Neuron (in vitro differentiated cells): ENCODE results near the gene AKAP6.

Experiments used
- H2AFZ ChIP-seq: one replicate; pipeline ENCODE4 v1.6.1; 2013; ENCODE audit warnings: low read depth, mild to moderate bottlenecking, inconsistent platforms, low read length, moderate library complexity
- H3K27me3 ChIP-seq: one replicate; pipeline ENCODE4 v1.6.1; 2013; ENCODE audit warnings: low read length; ENCODE audit not compliant: insufficient read depth
- H3K36me3 ChIP-seq: one replicate; pipeline ENCODE4 v1.6.1; 2013; ENCODE audit warnings: low read length; ENCODE audit not compliant: insufficient read depth
- H3K4me1 ChIP-seq: one replicate; pipeline ENCODE4 v1.6.1; 2013; ENCODE audit warnings: low read length; ENCODE audit not compliant: insufficient read depth
- H3K4me3 ChIP-seq: 2 replicates; pipeline ENCODE4 v1.5.1; 2013; ENCODE audit warnings: mild to moderate bottlenecking, low read length, moderate library complexity
- H3K9me3 ChIP-seq: one replicate; pipeline ENCODE4 v1.6.1; 2013; ENCODE audit warnings: low read length

The AKAP6 gene

GRCh38 chr14:32537166-32537565, 208.1 kb downstream of the AKAP6 start:
- Histone ChIP-seq H3K9me3 (no peaks in the 10 kb centered on the region), H2AFZ (no peak overlapping the region), H3K4me3 (no peak overlapping the region), H3K36me3 (peaks cover 1% of the 10 kb centered on the region), H3K27me3 (no peaks in the 10 kb centered on the region), H3K4me1 (no peaks in the 10 kb centered on the region)

DNA sequence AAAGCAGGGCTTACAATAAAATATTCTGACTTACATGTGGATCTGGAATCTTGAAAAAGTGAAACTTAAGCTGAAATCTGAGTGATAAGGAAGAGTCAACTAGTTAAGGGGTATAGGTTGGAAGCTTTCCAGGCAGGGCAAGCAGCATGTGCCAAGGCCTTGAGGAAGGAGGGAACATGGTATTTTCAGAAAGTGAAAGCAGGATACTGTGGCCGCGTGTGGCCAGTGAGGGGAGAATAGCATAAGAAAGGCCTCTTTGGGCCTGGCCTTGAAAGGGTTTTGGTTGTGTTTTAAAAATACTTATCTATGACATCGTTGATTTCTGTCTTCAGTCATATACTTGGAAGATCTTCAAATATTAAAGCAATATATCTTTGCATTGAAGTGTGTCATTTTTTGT, 213.4 kb downstream of the AKAP6 start:
- no peaks in the 10 kb centered on the region for H3K4me1 ChIP-seq
- no peak overlapping the region for H3K4me3 ChIP-seq
- no peaks in the 10 kb centered on the region for H3K9me3 ChIP-seq
- no peak overlapping the region for H2AFZ ChIP-seq
- no peaks in the 10 kb centered on the region for H3K27me3 ChIP-seq
- H3K36me3 ChIP-seq, result no peaks in the 10 kb centered on the region

GRCh38 chr14:32545095-32545494, 216.0 kb downstream of the AKAP6 start:
- H3K4me1 ChIP-seq, result no peaks in the 10 kb centered on the region
- no peaks in the 10 kb centered on the region for H3K27me3 ChIP-seq
- no peaks in the 10 kb centered on the region for H3K36me3 ChIP-seq
- no peaks in the 10 kb centered on the region for H3K9me3 ChIP-seq
- H3K4me3 ChIP-seq, result no peak overlapping the region
- H2AFZ ChIP-seq, result no peak overlapping the region

DNA sequence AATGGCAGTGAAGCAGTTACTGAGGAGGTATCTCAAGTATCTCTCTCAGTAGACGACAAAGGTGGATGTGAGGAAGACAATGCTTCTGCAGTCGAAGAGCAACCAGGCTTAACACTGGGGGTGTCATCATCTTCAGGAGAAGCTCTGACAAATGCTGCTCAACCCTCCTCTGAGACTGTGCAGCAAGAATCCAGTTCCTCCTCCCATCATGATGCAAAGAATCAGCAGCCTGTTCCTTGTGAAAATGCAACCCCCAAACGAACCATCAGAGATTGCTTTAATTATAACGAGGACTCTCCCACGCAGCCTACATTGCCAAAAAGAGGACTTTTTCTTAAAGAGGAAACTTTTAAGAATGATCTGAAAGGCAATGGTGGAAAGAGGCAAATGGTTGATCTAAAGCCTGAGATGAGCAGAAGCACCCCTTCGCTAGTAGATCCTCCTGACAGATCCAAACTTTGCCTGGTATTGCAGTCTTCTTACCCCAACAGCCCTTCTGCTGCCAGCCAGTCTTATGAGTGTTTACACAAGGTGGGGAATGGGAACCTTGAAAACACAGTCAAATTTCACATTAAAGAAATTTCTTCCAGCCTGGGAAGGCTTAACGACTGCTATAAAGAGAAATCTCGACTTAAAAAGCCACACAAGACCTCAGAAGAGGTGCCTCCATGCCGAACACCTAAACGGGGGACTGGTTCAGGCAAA, 216.6 kb downstream of the AKAP6 start:
- H3K27me3 ChIP-seq, result no peaks in the 10 kb centered on the region
- no peak overlapping the region for H2AFZ ChIP-seq
- no peaks in the 10 kb centered on the region for H3K9me3 ChIP-seq

DNA sequence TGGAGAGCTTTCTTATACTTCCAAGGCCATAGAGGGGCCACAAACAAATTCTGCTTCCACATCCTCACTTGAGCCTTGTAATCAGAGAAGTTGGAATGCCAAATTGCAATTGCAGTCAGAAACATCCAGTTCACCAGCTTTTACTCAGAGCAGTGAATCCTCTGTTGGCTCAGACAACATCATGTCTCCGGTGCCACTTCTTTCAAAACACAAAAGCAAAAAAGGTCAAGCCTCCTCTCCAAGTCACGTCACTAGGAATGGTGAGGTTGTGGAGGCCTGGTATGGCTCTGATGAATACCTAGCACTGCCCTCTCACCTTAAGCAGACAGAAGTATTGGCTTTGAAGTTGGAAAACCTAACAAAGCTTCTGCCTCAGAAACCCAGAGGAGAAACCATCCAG, 217.1 kb downstream of the AKAP6 start:
- H3K36me3 ChIP-seq, result no peaks in the 10 kb centered on the region
- H3K4me1 ChIP-seq, result no peaks in the 10 kb centered on the region
- H2AFZ ChIP-seq, result no peak overlapping the region
- no peaks in the 10 kb centered on the region for H3K9me3 ChIP-seq
- H3K27me3 ChIP-seq, result no peaks in the 10 kb centered on the region
- no peak overlapping the region for H3K4me3 ChIP-seq

More for the DNA sequence above, 216.6 kb downstream of the AKAP6 start:
- Histone ChIP-seq H3K36me3 (no peaks in the 10 kb centered on the region), H3K4me3 (no peak overlapping the region), H3K4me1 (no peaks in the 10 kb centered on the region)

DNA sequence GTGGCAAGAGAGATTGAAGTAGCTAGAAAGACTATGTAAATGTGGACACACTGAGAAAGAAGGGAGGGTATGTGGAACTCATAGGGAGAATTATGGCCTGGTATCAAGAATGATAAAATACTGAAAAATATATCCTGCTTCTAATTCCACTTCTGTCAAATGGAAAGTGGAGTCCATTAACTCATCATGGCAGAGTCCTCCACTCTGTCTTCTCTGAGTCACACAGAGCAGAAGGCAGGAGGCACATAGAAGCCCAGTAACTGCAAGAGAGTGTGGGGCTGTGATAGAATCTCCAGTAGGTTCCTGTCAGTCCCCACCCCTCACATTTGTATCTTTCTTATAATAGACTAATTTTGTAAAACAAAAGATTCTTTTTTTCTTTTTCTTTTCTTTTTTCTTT, 223.7 kb downstream of the AKAP6 start:
- Histone ChIP-seq H2AFZ (no peak overlapping the region), H3K36me3 (no peaks in the 10 kb centered on the region), H3K9me3 (no peaks in the 10 kb centered on the region), H3K27me3 (no peaks in the 10 kb centered on the region), H3K4me3 (no peak overlapping the region), H3K4me1 (no peaks in the 10 kb centered on the region)

DNA sequence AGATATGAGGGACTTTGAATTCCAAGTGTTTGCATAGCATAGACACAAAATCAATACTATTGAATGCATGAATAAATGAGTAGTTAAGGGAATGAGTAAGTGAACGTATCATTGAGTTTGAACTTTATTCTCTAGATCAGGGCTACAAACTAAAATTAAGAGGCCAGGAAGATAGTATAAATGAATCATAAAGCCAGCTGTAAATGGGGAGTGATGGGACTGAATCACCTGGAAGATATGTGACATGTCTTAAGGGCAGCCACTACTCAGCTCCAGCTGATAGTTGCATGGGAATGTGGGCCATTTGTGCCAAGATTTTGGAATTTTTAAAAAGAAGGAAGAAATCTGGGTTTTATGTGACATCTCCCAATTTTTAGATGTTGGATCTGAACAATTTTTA, 229.9 kb downstream of the AKAP6 start:
- Histone ChIP-seq H3K27me3 (no peaks in the 10 kb centered on the region), H3K4me3 (no peak overlapping the region), H3K36me3 (no peaks in the 10 kb centered on the region), H3K4me1 (no peaks in the 10 kb centered on the region), H2AFZ (no peak overlapping the region), H3K9me3 (no peaks in the 10 kb centered on the region)

DNA sequence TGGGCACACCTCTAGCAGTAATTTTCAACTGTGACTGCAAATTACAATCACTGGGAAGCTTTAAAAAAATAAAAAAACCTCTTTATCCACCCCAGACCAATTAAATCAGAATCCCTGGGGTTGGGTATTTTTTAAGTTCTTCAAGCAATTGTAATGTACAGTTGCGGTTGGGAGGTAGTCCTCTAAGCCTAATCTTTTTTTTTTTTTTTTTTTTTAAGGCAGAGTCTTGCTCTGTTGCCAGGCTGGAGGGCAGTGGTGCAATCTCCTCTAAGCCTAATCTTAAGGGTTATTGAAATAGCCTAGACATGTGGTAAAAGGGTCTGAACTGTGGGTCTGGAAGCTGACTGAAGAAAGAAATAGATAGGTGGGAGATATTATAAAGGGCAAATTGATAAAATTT, 230.5 kb downstream of the AKAP6 start:
- no peaks in the 10 kb centered on the region for H3K4me1 ChIP-seq
- no peaks in the 10 kb centered on the region for H3K36me3 ChIP-seq
- no peak overlapping the region for H2AFZ ChIP-seq
- H3K9me3 ChIP-seq, result no peaks in the 10 kb centered on the region
- no peak overlapping the region for H3K4me3 ChIP-seq
- no peaks in the 10 kb centered on the region for H3K27me3 ChIP-seq

GRCh38 chr14:32560209-32560857, 231.2 kb downstream of the AKAP6 start:
- no peaks in the 10 kb centered on the region for H3K27me3 ChIP-seq
- H3K4me3 ChIP-seq, result no peak overlapping the region
- H3K4me1 ChIP-seq, result no peaks in the 10 kb centered on the region
- no peaks in the 10 kb centered on the region for H3K36me3 ChIP-seq
- H2AFZ ChIP-seq, result no peak overlapping the region
- H3K9me3 ChIP-seq, result no peaks in the 10 kb centered on the region

DNA sequence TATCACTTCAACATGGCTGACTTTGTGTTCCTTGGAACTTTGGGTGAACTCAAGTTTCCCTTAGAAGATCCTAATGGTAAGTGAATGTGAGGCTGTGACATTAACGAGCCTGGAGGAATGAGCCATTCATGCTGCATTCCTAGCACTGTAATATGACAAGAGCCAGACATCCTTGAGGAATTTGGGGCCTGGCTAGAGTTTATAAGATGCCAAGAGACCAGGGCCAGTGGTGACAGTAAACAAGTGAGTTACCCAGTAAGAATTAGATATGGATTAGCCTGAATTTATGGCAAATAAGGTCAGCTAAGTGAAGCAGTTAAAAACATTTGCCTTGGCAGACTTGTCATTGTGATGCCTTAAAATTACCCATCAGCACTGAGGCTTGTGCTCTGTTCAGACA, 232.4 kb downstream of the AKAP6 start:
- Histone ChIP-seq H3K36me3 (no peaks in the 10 kb centered on the region), H3K4me3 (no peak overlapping the region)

DNA sequence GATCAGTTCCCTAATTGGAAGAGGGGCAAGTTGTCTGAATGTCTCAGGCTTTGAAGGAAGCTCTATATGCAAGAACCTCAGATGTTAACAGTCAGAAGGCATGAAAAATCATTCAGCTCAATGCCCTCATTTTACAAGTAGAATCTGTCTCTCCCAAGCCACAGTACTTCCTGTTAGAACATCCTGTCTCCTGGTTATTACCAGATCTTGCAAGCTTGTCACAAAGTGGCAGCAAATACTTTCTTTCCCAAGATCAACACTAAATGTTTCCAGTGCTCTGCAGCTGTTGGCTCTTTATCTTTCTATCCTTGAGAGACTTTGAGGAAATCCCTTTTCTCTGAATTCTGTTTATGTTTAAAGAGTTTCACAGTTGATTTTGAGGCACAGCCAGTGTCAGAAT, 235.5 kb downstream of the AKAP6 start:
- Histone ChIP-seq H3K27me3 (no peaks in the 10 kb centered on the region), H3K4me1 (peaks cover 5% of the 10 kb centered on the region), H2AFZ (no peak overlapping the region), H3K36me3 (no peaks in the 10 kb centered on the region), H3K4me3 (no peak overlapping the region), H3K9me3 (no peaks in the 10 kb centered on the region)

More for the DNA sequence above, 232.4 kb downstream of the AKAP6 start:
- no peak overlapping the region for H2AFZ ChIP-seq
- no peaks in the 10 kb centered on the region for H3K4me1 ChIP-seq
- H3K27me3 ChIP-seq, result no peaks in the 10 kb centered on the region
- no peaks in the 10 kb centered on the region for H3K9me3 ChIP-seq

DNA sequence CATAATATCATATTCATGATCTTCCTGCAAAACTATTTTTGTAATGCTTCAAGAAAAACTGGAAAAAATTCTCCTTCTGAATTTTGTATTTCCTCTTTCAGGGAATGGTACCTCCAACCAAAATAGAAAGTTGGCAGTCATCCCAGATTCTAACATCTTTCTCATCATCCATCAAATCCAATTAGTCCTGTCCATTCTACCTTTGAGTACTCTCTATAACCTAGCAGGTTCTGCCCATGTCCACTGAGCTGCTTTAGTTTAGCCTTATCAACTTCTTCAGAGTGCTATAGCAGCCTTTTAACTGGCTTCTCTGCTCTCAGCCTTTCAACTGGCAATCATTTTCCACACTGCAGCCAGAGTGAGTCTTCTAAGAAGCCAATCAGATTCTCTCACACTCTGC, 236.2 kb downstream of the AKAP6 start:
- Histone ChIP-seq H2AFZ (no peak overlapping the region), H3K36me3 (no peaks in the 10 kb centered on the region), H3K27me3 (no peaks in the 10 kb centered on the region), H3K9me3 (no peaks in the 10 kb centered on the region), H3K4me3 (no peak overlapping the region), H3K4me1 (peaks cover 5% of the 10 kb centered on the region)

DNA sequence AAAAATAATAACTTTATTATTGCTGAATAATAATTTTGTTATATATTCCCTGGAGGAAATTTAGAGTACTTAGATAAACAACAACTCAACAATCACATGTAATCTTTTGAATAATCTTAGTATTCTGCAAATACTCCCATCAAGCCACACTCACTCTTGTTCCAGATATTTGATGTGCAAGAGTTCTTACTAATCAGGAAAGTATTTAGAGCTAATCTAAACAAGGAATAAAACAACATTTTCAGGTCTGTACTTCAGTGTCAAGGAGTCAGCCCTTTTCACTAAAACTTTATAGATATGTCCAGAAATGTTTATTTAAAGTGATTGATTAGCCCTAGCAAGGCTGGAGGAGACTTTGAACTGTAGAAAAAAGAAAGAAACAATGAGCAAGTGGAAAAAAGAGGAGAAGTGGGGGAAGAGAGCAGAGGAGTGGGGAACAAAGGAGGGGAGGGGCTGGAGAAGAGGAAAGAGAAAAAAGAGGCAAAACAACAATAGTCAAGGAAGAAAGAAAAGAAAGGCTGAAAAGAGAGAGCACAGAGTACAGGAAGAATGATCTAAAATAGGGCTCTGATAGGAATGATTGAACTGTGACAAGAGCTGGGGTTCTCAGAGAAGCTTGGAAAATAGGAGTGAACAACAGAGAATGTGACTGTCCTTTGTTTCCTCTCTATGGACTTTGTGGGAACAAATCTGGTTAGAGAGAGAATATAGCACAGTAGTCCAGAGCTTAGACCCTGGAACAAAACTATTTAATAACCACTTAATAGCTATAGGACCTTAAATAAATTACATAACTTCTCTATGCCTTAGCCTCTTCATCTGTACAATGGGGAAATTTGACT, 238.7 kb downstream of the AKAP6 start:
- Histone ChIP-seq H3K4me3 (no peak overlapping the region), H2AFZ (no peak overlapping the region), H3K36me3 (no peaks in the 10 kb centered on the region), H3K9me3 (no peaks in the 10 kb centered on the region), H3K4me1 (peaks cover 10% of the 10 kb centered on the region), H3K27me3 (no peaks in the 10 kb centered on the region)
